ENCODE data around the gene FAM120AOS.
"Not testable (repeated sequence)": the region's sequence is repeated elsewhere in the genome, so short reads cannot be mapped to it uniquely, and the experiment has no call there.

FAM120AOS gene

DNA sequence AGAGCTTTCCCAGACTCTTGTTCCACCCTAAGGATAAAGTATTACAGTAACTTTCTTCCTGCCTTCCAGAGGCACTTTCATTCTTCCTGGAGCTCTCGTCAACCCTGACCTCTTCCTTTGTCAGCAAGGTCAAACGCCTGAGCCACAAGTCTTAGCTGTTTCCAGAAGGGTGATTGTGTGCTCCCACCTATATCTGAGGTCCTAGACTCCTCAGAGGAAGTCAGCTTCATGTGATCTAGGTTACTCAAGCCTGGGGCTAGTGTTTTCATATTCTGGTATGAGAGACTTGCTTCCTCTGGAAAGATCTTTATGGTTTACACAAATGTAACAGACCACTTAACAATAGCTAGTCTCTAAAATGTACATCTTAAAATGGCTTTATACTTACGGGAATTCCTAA lies 7.3 kb downstream of the FAM120AOS start:
- no peak overlapping the region for H3K4me3 ChIP-seq (ENCODE audit: low read depth, low read length, poor library complexity, severe bottlenecking)
- no peak overlapping the region for H3K9ac ChIP-seq (ENCODE audit: low read length)
- no peak overlapping the region for H3K4me2 ChIP-seq (ENCODE audit: low read length)
- H3F3A ChIP-seq (ENCODE audit: insufficient read depth, low read length): no peaks in the 10 kb centered on the region
- H3K27me3 ChIP-seq (ENCODE audit: insufficient read depth, low read length): no peaks in the 10 kb centered on the region
- H3K79me2 ChIP-seq (ENCODE audit: insufficient read depth, low read length): peaks cover 7% of the 10 kb centered on the region
- H3K9me2 ChIP-seq (ENCODE audit: low read depth, low read length): no peaks in the 10 kb centered on the region
- peaks cover 54% of the 10 kb centered on the region for H3K36me3 ChIP-seq (ENCODE audit: insufficient read depth, low read length)
- H3K27ac ChIP-seq (ENCODE audit: low read depth, low read length, poor library complexity, severe bottlenecking): no peak overlapping the region
- H4K20me1 ChIP-seq (ENCODE audit: insufficient read depth, low read length): no peaks in the 10 kb centered on the region
- TF ChIP-seq, protein P1, sequence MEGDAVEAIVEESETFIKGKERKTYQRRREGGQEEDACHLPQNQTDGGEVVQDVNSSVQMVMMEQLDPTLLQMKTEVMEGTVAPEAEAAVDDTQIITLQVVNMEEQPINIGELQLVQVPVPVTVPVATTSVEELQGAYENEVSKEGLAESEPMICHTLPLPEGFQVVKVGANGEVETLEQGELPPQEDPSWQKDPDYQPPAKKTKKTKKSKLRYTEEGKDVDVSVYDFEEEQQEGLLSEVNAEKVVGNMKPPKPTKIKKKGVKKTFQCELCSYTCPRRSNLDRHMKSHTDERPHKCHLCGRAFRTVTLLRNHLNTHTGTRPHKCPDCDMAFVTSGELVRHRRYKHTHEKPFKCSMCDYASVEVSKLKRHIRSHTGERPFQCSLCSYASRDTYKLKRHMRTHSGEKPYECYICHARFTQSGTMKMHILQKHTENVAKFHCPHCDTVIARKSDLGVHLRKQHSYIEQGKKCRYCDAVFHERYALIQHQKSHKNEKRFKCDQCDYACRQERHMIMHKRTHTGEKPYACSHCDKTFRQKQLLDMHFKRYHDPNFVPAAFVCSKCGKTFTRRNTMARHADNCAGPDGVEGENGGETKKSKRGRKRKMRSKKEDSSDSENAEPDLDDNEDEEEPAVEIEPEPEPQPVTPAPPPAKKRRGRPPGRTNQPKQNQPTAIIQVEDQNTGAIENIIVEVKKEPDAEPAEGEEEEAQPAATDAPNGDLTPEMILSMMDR (IDR thresholded peaks at IDR 0.05; ENCODE audit: low read length): no peak
- TF ChIP-seq EZH2 (IDR thresholded peaks at IDR 0.05; ENCODE audit: borderline replicate concordance, low read length): no peak
- H3K9me3 ChIP-seq (ENCODE audit: low read length): no peaks in the 10 kb centered on the region
- H2AFZ ChIP-seq (ENCODE audit: low read length): no peak overlapping the region
- peaks cover 15% of the 10 kb centered on the region for H3K4me1 ChIP-seq (ENCODE audit: insufficient read depth, low read length, severe bottlenecking)

DNA sequence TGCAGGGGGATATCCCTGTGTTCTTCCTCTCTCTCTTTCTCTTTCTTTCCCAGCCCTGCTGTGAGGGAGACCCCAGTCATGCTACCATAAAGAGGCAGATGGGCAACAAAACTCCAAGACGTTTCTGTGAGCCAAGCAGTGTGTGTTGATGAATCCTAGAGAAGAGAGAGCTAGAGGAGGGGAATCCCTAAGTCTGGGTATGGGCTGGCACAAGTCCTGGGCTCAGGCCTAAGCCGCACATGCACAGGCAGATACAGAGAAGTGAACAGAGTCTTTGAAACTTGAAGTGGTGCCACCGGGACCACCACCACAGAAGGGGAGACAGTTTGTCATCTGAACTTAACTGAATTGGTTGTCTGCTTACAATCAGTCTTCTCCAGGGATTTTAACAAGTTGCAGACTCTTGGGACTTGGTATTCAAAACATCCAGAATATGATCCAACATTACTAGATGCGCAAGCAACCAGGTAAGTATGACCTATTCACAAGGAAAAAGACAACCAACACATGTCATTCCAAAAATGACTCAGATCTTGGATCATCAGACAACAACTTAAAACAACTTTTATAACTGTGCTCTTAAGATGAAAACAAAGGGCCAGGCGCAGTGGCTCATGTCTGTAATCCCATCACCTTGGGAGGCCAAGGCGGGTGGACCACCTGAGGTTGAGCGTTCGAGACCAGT lies 12.3 kb downstream of the FAM120AOS start:
- no peaks in the 10 kb centered on the region for H3K79me2 ChIP-seq (ENCODE audit: insufficient read depth, low read length)
- TF ChIP-seq, protein P1 (IDR thresholded peaks at IDR 0.05; ENCODE audit: low read length): no peak
- TF ChIP-seq EZH2 (IDR thresholded peaks at IDR 0.05; ENCODE audit: borderline replicate concordance, low read length): no peak
- no peaks in the 10 kb centered on the region for H4K20me1 ChIP-seq (ENCODE audit: insufficient read depth, low read length)
- H3K27ac ChIP-seq (ENCODE audit: low read depth, low read length, poor library complexity, severe bottlenecking): no peak overlapping the region
- H3K9me3 ChIP-seq (ENCODE audit: low read length): no peaks in the 10 kb centered on the region
- H3K9ac ChIP-seq (ENCODE audit: low read length): no peak overlapping the region
- no peaks in the 10 kb centered on the region for H3K9me2 ChIP-seq (ENCODE audit: low read depth, low read length)
- peaks cover 13% of the 10 kb centered on the region for H3K36me3 ChIP-seq (ENCODE audit: insufficient read depth, low read length)
- no peaks in the 10 kb centered on the region for H3K27me3 ChIP-seq (ENCODE audit: insufficient read depth, low read length)
- no peak overlapping the region for H2AFZ ChIP-seq (ENCODE audit: low read length)
- H3F3A ChIP-seq (ENCODE audit: insufficient read depth, low read length): no peaks in the 10 kb centered on the region
- H3K4me3 ChIP-seq (ENCODE audit: low read depth, low read length, poor library complexity, severe bottlenecking): no peak overlapping the region
- no peak overlapping the region for H3K4me2 ChIP-seq (ENCODE audit: low read length)
- H3K4me1 ChIP-seq (ENCODE audit: insufficient read depth, low read length, severe bottlenecking): no peaks in the 10 kb centered on the region

- not testable (repeated sequence) for H2AFZ ChIP-seq (ENCODE audit: low read length); H3K4me1 ChIP-seq (ENCODE audit: insufficient read depth, low read length, severe bottlenecking); H3K79me2 ChIP-seq (ENCODE audit: insufficient read depth, low read length); H3K27me3 ChIP-seq (ENCODE audit: insufficient read depth, low read length); H3K9ac ChIP-seq (ENCODE audit: low read length); H3K27ac ChIP-seq (ENCODE audit: low read depth, low read length, poor library complexity, severe bottlenecking); H3K9me2 ChIP-seq (ENCODE audit: low read depth, low read length); H3K9me3 ChIP-seq (ENCODE audit: low read length); H3K4me2 ChIP-seq (ENCODE audit: low read length); H3F3A ChIP-seq (ENCODE audit: insufficient read depth, low read length); H3K36me3 ChIP-seq (ENCODE audit: insufficient read depth, low read length); H4K20me1 ChIP-seq (ENCODE audit: insufficient read depth, low read length); H3K4me3 ChIP-seq (ENCODE audit: low read depth, low read length, poor library complexity, severe bottlenecking)
Observed at GRCh38 chr9:93439301-93439700, 14.1 kb downstream of the FAM120AOS start.

GRCh38 chr9:93437996-93438395 lies 15.4 kb downstream of the FAM120AOS start:
- H2AFZ ChIP-seq (ENCODE audit: low read length): no peak overlapping the region
- H3F3A ChIP-seq (ENCODE audit: insufficient read depth, low read length): no peaks in the 10 kb centered on the region
- no peak overlapping the region for H3K4me3 ChIP-seq (ENCODE audit: low read depth, low read length, poor library complexity, severe bottlenecking)
- no peaks in the 10 kb centered on the region for H3K4me1 ChIP-seq (ENCODE audit: insufficient read depth, low read length, severe bottlenecking)
- H3K79me2 ChIP-seq (ENCODE audit: insufficient read depth, low read length): no peaks in the 10 kb centered on the region
- H4K20me1 ChIP-seq (ENCODE audit: insufficient read depth, low read length): no peaks in the 10 kb centered on the region
- TF ChIP-seq EZH2 (IDR thresholded peaks at IDR 0.05; ENCODE audit: borderline replicate concordance, low read length): no peak
- TF ChIP-seq, protein P1 (IDR thresholded peaks at IDR 0.05; ENCODE audit: low read length): no peak
- no peak overlapping the region for H3K4me2 ChIP-seq (ENCODE audit: low read length)
- no peaks in the 10 kb centered on the region for H3K36me3 ChIP-seq (ENCODE audit: insufficient read depth, low read length)
- H3K9me3 ChIP-seq (ENCODE audit: low read length): no peaks in the 10 kb centered on the region
- no peak overlapping the region for H3K27ac ChIP-seq (ENCODE audit: low read depth, low read length, poor library complexity, severe bottlenecking)
- H3K9me2 ChIP-seq (ENCODE audit: low read depth, low read length): no peaks in the 10 kb centered on the region
- H3K9ac ChIP-seq (ENCODE audit: low read length): no peak overlapping the region
- H3K27me3 ChIP-seq (ENCODE audit: insufficient read depth, low read length): no peaks in the 10 kb centered on the region

Measured in OCI-LY1 (cell line).